Left ventricle myocardium superior (tissue), 1 donor: ENCODE results near the gene LAMC1. TPM values are rescaled to one million over a fixed set of nuclear protein-coding genes. Genes with fewer than 3 reads are reported as not detected.
"Not testable (repeated sequence)": the region's sequence is repeated elsewhere in the genome, so short reads cannot be mapped to it uniquely, and the experiment has no call there.

Experiments used
- ATAC-seq: fragments of 200-7000 bp; cut with Tn5 transposase; one replicate; pipeline ENCODE4 v1.9.1; 2020; ENCODE audit warnings: mild to moderate bottlenecking, moderate library complexity
- DNase-seq: peaks from one replicate; pipeline ENCODE4 v3.0.0-alpha.2; 2020
- intact Hi-C: fragments of 100-400 bp; cut with micrococcal nuclease; formaldehyde crosslinking; loops from one replicate; pipeline ENCODE4 v1.11.0; 2022
- total RNA-seq: library from RNA; stranded (reverse); fragmentation: NEBNext Ultra II Directional; extraction: Animal tissue kit (Norgen Biotek cat#: 25700); gene quantifications from one replicate; pipeline ENCODE4 v1.2.1, GENCODE V29; 2021
- donor health status: DM: no; HTN: yes; CAD: no; lungs with severe emphysema.

The LAMC1 gene
- total RNA-seq, 1 donor from 2014 or later = 98.7 TPM

DNA sequence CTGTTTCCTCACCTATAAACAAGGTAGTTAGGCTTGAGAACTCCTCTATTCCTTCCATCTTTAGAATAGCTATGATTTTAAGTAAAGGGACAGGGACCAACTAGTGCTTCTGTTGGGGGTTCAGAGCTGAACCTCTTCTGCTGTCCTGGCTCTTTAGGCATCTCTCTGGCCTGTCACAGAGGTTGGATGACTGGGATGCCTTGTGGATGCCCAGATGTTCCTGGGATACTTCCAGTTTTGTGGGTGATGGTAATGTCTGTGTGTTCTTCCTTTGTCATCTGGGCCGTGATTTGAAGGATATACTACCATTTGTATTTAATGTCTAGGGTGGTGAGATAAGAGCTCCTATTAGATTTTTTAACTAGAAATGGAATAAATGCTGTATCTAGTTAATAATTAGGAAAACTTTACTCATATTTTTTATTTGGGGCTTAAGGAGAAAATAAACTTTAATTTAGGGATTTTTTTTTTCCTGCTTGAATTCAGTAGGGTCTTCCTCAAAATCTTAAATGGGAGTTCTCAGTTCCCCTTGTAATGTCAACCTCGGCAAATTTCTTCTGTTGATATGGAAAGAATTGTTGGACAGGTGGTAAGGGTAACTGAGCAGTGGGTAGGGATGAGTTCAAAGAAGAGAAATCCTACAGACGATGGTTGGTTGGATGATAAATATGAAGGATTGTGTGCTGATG, 47.2 kb downstream of the LAMC1 start:
- DNase-seq (no peak), ATAC-seq (no peak)
- intact Hi-C loops = no loop called here

- DNase-seq (no peak), ATAC-seq (peak; percentile 28)
- intact Hi-C loops = no loop called here
Measured at GRCh38 chr1:183070923-183071618, 47.9 kb downstream of the LAMC1 start.

GRCh38 chr1:183072595-183072994, 49.4 kb downstream of the LAMC1 start:
- DNase-seq, intact Hi-C loops: not testable (repeated sequence)
- peak; percentile 30 for ATAC-seq

DNA sequence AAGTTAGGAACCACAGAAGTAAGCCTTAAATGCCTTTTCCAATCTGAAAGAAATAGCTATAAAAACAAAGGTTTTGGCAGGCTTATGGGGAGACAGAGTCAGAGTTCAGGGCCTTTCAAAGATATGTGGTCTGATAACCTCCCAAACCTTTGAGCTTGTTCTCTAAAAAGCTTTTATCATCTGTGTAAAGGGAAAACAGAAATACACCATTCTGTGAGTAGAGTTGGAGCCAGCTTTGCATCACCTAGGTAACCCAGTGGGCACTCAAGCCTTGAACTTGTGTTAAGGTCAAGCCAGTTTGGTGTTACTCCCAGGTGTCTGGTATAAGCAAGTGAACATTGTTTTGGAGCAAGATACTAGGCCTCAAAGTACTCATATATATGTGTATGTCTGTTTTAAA, 50.1 kb downstream of the LAMC1 start:
- intact Hi-C loops = no loop called here
- peak; percentile 44 for ATAC-seq
- no peak for DNase-seq

- DNase-seq (no peak), ATAC-seq (peak; percentile 36)
- intact Hi-C loops = no loop called here
Measured at GRCh38 chr1:183074215-183074614, 51.0 kb downstream of the LAMC1 start.

- DNase-seq (no peak), ATAC-seq (no peak)
- intact Hi-C loops = no loop called here
Measured at GRCh38 chr1:183075861-183076260, 52.6 kb downstream of the LAMC1 start.

- DNase-seq (no peak), ATAC-seq (no peak)
- intact Hi-C loops = no loop called here
Measured at GRCh38 chr1:183077097-183077496, 53.9 kb downstream of the LAMC1 start.

DNA sequence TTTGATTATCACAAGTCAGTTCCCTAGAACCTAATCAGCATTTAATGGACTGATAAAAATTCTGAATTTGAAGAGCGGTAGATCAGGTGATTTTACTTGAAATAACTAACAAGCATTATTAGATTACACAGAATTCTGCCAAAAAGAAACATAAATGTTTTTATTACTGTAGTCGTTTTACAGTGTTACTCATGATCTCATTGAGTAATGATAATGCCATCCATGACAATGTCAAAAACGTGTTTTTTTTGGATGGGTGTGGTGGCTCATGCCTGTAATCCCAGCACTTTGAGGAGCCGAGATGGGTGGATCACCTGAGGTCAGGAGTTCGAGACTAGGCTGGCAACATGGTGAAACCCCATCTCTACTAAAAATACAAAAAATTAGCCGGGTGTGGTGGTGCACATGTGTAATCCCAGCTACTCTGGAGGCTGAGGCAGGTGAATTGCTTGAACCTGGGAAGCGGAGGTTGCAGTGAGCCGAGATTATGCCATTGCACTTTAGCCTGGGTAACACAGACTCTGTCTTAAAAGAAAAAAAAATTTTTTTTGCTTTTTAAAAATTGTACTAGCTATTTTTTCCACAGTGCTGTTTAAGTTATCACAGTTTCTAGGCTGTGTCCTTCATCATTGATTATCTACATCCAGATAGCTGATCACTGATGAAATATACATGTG, 56.6 kb downstream of the LAMC1 start:
- intact Hi-C loops = no loop called here
- ATAC-seq (no peak), DNase-seq (no peak)

DNA sequence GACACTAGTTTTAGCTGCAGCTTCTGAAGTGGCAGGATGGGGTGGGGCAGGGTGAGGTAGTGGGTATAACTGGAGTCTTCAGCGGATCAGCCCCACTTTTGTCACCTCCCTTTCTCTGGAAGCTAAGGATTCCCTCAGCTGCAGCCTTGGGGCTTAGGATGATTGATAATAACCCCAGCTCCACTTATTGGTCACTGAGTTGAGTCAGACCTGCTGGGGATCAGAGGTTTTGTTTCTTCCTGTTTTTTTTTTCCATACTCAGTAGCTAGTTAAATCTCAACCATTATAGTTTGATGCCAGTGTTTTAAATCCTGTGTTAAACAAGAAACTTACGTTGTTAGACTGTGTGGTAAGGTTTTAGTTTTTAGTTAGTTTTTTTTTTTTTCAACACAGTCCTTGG, 57.2 kb downstream of the LAMC1 start:
- DNase-seq (no peak), ATAC-seq (no peak)
- intact Hi-C loops = no loop called here

DNA sequence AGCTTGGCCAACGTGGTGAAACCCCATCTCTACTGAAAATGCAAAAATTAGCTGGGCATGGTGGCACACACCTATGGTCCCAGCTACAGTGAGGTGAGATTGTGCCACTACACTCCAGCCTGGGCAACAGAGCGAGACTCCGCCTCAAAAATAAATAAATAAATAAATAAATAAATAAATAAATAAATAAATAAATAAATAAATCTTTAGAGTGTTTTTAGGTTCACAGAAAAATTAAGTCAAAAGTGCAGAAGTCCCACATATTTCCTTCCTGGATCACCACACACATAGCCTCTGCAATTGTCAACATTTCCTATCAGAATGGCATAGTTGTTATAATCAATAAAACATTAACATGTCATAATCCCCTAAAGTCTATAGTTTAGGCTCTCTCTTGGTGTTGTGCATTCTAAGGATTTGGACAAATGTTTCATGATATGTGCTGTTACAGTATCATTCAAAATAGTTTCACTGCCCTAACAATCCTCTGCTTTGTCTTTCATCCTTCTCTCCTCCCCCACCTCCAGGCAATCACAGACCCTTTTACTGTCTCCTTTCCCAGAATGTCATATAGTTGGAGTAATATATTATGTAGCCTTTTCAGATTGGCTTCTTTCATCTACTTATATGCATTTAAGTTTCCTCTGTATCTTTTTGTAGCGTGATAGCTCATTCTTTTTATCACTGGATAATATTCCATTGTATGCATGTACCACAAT, 58.3 kb downstream of the LAMC1 start:
- DNase-seq (no peak), ATAC-seq (no peak)
- intact Hi-C loops = no loop called here

GRCh38 chr1:183082650-183083049, 59.4 kb downstream of the LAMC1 start:
- DNase-seq (no peak), ATAC-seq (no peak)
- intact Hi-C loops = no loop called here

DNA sequence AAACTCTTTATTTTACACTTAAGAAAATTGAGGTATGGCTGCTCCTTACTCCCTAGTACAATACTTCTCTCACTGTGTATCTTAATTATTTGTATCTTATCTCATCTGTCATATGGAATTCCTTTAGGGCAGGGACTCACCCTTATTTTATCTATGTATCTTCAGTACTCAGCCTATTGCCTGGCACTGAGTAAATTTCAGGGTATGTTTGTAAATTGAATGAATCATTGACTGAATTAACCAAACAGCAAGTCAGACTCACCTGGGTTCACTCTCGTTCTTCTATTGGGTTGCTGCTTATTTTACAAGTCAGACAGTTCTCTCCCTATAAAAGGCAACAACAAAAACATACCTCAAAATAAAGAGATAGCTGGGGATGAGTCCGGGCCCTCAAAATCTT, 63.8 kb downstream of the LAMC1 start:
- no peak for ATAC-seq
- intact Hi-C loops = no loop called here
- DNase-seq = no peak

- DNase-seq = no peak
- intact Hi-C loops = no loop called here
- ATAC-seq = no peak
Measured at GRCh38 chr1:183089025-183089639, 65.9 kb downstream of the LAMC1 start.

- intact Hi-C loops = no loop called here
- DNase-seq (peak; percentile 64), ATAC-seq (peak; percentile 91)
Measured at GRCh38 chr1:183090391-183091006, 67.3 kb downstream of the LAMC1 start.

- DNase-seq (no peak), ATAC-seq (no peak)
- intact Hi-C loops = no loop called here
Measured at GRCh38 chr1:183091181-183091580, 68.0 kb downstream of the LAMC1 start.

- intact Hi-C loops = no loop called here
- DNase-seq (no peak), ATAC-seq (no peak)
Measured at GRCh38 chr1:183092350-183092749, 69.1 kb downstream of the LAMC1 start.

- intact Hi-C loops = no loop called here
- ATAC-seq = no peak
- DNase-seq = no peak
Measured at GRCh38 chr1:183093066-183093668, 69.9 kb downstream of the LAMC1 start.

DNA sequence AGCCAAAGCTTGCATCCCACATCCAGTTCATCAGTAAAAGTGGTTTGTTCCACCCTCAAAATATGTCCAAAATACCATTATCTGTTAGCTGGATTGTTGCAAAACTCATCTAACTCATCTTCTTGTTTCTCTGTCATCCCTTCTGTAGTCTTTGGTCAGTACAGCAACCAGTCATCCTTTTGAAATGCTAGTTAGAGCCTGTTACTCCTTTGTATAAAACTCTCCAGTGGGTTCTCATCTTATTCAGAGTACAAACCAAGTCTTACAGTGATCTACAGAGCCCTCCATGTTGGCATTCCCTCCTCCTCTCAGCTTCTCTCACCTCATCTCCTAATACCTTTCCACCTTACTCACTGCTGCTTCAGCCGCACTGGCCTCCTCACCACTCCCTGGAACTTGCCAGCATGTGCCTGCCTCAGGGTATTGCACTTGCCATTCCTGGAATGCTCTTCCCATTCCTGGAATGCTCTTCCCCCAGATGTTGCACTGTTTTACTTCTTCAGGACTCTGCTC, 70.6 kb downstream of the LAMC1 start:
- DNase-seq (no peak), ATAC-seq (no peak)
- intact Hi-C loops = no loop called here
